Thymus (tissue), 11 donors: ENCODE measurements around the gene CDCA8. TPM values are rescaled to one million over a fixed set of nuclear protein-coding genes. Genes with fewer than 3 reads are reported as not detected.

Experiments
- DNase-seq, 9 donors: peaks; one replicate each; pipeline ENCODE4 v3.0.0-alpha.2; 2013; ENCODE audit warnings: low spot score in 9 of 9, low read depth in 6 of 9, missing footprints in 1 of 9
- H3K27ac ChIP-seq, 2 donors: one replicate each; pipeline ENCODE4 v1.5.1; 2013; ENCODE audit warnings: control low read depth in 1 of 2, low read depth in 1 of 2, low read length in 1 of 2, mild to moderate bottlenecking in 1 of 2, moderate library complexity in 1 of 2
- H3K27me3 ChIP-seq, 2 donors: one replicate each; pipeline ENCODE4 v1.5.1; 2013; ENCODE audit warnings: low read length in 1 of 2; ENCODE audit not compliant: control insufficient read depth in 2 of 2, insufficient read depth in 1 of 2
- H3K36me3 ChIP-seq, 2 donors: one replicate each; pipeline ENCODE4 v1.5.1; 2013; ENCODE audit warnings: low read length in 1 of 2, mild to moderate bottlenecking in 1 of 2, moderate library complexity in 1 of 2; ENCODE audit not compliant: control insufficient read depth in 2 of 2, insufficient read depth in 2 of 2
- H3K4me1 ChIP-seq, 2 donors: one replicate each; pipeline ENCODE4 v1.5.1; 2013; ENCODE audit warnings: low read length in 2 of 2; ENCODE audit not compliant: control insufficient read depth in 2 of 2, insufficient read depth in 2 of 2
- H3K4me3 ChIP-seq, 2 donors: one replicate each; pipeline ENCODE4 v1.5.1; 2013; ENCODE audit warnings: low read length in 2 of 2, control low read depth in 1 of 2, mild to moderate bottlenecking in 1 of 2
- H3K9me3 ChIP-seq, 2 donors: one replicate each; pipeline ENCODE4 v1.5.1; 2013; ENCODE audit warnings: low read length in 1 of 2, mild to moderate bottlenecking in 1 of 2; ENCODE audit not compliant: control insufficient read depth in 2 of 2, insufficient read depth in 1 of 2
- WGBS: extraction: QIAGEN DNeasy Blood & Tissue Kit; methylation state at CpG from one replicate; pipeline ENCODE4 v1.1.7; 2013; 5-methylcytosine and 5-hydroxymethylcytosine counted together
- polyA plus RNA-seq: library from polyadenylated mRNA; stranded (reverse); fragments of 200-250 nt; gene quantifications from one replicate; pipeline ENCODE4 v1.2.3, GENCODE V29; 2013
- total RNA-seq: library from RNA; stranded (reverse); fragments of 120-200 nt; gene quantifications from one replicate; pipeline ENCODE4 v1.2.4, GENCODE V29; 2013
- donor health status: healthy.

The CDCA8 gene
- total and polyA plus RNA-seq, 2 donors = 5.8 to 12.6 TPM

DNA sequence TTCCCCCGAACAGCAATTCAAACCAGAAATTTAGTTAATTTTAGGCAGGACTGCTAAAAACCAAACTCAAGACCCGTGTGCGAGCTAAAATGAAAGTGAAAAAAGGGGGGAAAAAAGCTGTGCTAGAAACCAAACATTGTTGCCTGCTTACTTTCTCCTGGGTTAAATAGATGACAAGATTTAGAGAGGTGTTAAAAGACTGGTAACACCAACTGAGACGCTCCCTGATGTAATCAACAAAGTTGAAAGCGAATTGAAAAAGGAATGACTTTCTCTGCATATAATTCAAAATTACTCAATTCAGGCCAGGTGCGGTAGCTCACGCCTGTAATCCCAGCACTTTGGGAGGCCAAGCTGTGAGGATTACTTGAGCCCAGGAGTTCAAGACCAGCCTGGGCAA lies 6.8 kb downstream of the CDCA8 start:
- WGBS = 98% methylated on average over 7 of the region's 7 CpGs
- Histone ChIP-seq H3K4me3 (no peak overlapping the region), H3K36me3 (peaks cover 68 to 78% of the 10 kb centered on the region in 2 donors)

DNA sequence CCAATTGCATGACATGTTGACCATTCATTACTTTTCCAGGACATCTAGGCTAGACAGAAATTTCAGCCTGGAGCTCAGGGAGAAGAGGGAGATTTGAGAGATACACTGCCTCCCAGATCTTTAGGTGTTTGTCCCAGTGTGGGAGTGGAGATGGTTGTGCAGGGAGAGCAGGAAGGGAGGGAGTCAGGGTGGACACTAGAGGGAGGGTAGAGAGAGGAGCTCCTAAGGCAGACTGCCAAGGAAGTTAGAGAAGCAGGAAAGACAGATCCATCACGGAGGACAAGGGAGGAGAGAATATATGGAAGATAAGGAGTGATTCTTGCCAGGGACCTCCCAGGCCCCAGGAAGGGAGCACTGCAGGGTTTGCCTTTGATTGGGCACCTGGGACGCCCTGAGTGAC lies 8.7 kb downstream of the CDCA8 start:
- no peaks in the 10 kb centered on the region for H3K27me3 ChIP-seq
- DNase-seq = no peak
- no peaks in the 10 kb centered on the region for H3K9me3 ChIP-seq
- 94% methylated on average over 2 of the region's 2 CpGs for WGBS
- H3K27ac ChIP-seq = no peak overlapping the region
- no peak overlapping the region for H3K4me3 ChIP-seq
- H3K4me1 ChIP-seq = no peaks in the 10 kb centered on the region
- peaks cover 69 to 82% of the 10 kb centered on the region in 2 donors for H3K36me3 ChIP-seq

More for the DNA sequence above, 6.8 kb downstream of the CDCA8 start:
- Histone ChIP-seq H3K27me3 (no peaks in the 10 kb centered on the region), H3K27ac (no peak overlapping the region), H3K4me1 (no peaks in the 10 kb centered on the region), H3K9me3 (no peaks in the 10 kb centered on the region)
- DNase-seq = no peak

DNA sequence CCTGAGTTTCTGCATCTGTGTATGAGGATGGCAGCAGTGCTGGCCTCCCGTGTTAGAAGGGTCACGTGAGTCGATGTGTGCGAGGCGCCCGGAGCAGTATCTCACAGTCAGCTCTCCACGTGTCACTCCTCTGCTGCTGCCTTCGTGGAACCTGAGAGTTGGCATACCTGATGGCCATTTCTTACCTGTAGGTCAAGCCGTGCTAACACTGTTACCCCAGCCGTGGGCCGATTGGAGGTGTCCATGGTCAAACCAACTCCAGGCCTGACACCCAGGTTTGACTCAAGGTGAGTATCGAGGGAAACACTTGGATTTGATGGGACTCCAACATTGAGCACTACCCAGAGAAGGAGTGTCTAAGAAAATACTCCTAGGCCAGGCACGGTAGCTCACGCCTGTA lies 10.7 kb downstream of the CDCA8 start:
- no peak for DNase-seq
- no peak overlapping the region for H3K27ac ChIP-seq
- H3K27me3 ChIP-seq = no peaks in the 10 kb centered on the region
- H3K4me1 ChIP-seq = no peaks in the 10 kb centered on the region
- no peak overlapping the region for H3K4me3 ChIP-seq
- WGBS = 99% methylated on average over 14 of the region's 14 CpGs
- no peaks in the 10 kb centered on the region for H3K9me3 ChIP-seq
- peaks cover 75 to 82% of the 10 kb centered on the region in 2 donors for H3K36me3 ChIP-seq

DNA sequence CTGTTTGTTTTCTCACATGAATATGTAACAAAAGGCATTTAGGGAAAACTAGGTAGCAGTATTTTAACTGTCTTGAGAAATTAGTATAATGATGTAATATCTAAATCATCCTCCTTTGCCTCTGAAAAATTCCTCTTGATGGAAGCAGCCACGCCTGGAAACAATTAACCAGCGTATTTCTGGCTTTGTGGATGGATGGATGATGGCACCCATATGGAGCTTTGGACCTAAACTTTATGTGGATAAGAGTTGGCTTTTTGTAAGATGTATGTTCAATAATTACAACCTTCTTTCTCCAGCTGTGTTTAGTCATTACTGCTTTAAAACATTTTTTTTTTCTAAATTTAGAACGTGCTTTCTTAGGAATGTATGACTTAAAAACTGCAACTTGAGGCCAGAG lies 12.7 kb downstream of the CDCA8 start:
- WGBS = 94% methylated on average over 3 of the region's 3 CpGs
- Histone ChIP-seq H3K36me3 (peaks cover 84 to 90% of the 10 kb centered on the region in 2 donors), H3K4me1 (no peaks in the 10 kb centered on the region), H3K27ac (no peak overlapping the region), H3K4me3 (no peak overlapping the region), H3K9me3 (no peaks in the 10 kb centered on the region), H3K27me3 (no peaks in the 10 kb centered on the region)
- DNase-seq = no peak

DNA sequence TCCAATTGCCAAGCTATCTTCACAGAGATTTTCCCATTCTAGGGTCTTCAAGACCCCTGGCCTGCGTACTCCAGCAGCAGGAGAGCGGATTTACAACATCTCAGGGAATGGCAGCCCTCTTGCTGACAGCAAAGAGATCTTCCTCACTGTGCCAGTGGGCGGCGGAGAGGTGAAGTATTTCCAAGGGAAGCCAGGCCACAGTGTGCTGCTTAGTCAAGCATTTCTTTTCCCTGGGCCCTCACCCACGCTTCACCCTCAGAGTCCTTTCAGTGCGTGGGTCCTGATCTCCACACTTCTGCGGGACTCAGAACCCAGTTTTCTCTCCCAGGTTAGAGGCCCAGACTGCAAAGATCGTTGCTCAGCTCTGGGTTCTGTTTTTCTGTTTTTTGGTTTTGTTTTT lies 13.1 kb downstream of the CDCA8 start:
- 97% methylated on average over 8 of the region's 8 CpGs for WGBS
- no peaks in the 10 kb centered on the region for H3K27me3 ChIP-seq
- no peak overlapping the region for H3K4me3 ChIP-seq
- no peaks in the 10 kb centered on the region for H3K4me1 ChIP-seq
- H3K9me3 ChIP-seq = no peaks in the 10 kb centered on the region
- peaks cover 83 to 92% of the 10 kb centered on the region in 2 donors for H3K36me3 ChIP-seq
- no peak for DNase-seq
- no peak overlapping the region for H3K27ac ChIP-seq

DNA sequence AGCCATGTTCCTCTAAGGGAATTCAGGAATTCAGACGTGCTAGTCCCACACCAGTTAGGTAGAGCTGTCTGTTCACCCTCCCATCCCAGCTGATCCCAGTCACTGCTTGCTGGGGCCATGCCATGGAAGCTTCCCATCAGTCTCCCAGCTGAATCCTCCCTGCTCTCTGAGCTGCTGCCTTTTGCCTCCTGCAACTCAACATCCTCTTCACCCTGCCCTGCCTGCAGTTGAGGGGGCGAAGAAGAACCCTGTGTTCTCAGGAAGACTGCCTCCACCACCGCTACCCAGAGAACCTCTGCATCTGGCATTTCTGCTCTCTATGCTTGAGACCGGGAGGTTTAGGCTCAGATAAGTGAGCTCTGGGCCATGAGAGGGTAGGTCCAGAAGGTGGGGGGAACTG lies 16.2 kb downstream of the CDCA8 start:
- no peak overlapping the region for H3K4me3 ChIP-seq
- H3K27ac ChIP-seq = no peak overlapping the region
- no peak for DNase-seq
- over 99% methylated on average over 4 of the region's 4 CpGs for WGBS
- H3K36me3 ChIP-seq = peaks cover 61 to 65% of the 10 kb centered on the region in 2 donors
- no peaks in the 10 kb centered on the region for H3K9me3 ChIP-seq
- H3K27me3 ChIP-seq = no peaks in the 10 kb centered on the region
- H3K4me1 ChIP-seq = no peaks in the 10 kb centered on the region

DNA sequence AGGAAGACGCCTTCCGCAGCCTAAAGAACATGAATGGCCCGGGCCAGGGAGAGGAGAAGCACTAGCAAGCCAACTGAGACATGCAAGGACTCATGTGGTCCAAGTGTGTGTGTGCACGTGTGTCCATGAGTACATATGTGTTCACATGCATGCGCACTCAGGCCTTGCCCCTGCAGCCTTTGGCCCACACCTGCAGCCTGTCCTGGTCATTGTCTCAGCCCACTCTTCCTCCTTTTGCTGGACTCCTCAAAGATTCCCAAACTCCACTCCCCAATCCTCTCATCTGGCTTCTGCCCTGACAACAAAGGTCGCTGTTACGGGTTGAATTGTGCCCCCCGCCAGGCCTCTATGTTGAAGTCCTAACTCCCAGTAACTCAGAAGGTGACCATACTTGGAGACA lies 21.9 kb downstream of the CDCA8 start:
- no peak overlapping the region for H3K4me3 ChIP-seq
- DNase-seq = no peak
- H3K9me3 ChIP-seq = no peaks in the 10 kb centered on the region
- peaks cover 14% of the 10 kb centered on the region in 2 donors for H3K36me3 ChIP-seq
- no peaks in the 10 kb centered on the region for H3K27me3 ChIP-seq
- H3K27ac ChIP-seq = no peak overlapping the region
- no peaks in the 10 kb centered on the region for H3K4me1 ChIP-seq
- 93% methylated on average over 8 of the region's 8 CpGs for WGBS

DNA sequence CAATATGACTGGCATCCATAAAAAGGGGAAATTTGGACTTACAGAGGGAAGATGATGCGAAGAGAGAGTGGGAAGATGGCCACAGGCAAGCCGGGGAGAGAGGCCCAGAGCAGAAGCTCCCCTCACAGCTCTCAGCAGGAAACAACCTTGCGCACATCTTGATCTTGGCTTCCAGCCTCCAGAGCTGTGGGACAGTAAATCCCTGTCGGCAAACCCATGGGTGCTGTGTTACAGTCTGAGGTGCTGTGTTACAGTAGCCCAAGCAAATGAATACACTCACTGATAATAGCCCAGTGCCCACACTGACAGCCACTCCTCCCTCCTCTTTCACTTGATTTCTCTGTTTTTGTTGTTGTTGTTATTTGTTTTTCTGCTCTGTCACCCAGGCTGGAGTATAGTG lies 22.4 kb downstream of the CDCA8 start:
- WGBS = 93% methylated on average over 4 of the region's 4 CpGs
- DNase-seq = no peak
- H3K36me3 ChIP-seq = peaks cover 9 to 10% of the 10 kb centered on the region in 2 donors
- H3K27ac ChIP-seq = no peak overlapping the region
- H3K4me1 ChIP-seq = no peaks in the 10 kb centered on the region
- no peaks in the 10 kb centered on the region for H3K9me3 ChIP-seq
- no peaks in the 10 kb centered on the region for H3K27me3 ChIP-seq
- H3K4me3 ChIP-seq = no peak overlapping the region

DNA sequence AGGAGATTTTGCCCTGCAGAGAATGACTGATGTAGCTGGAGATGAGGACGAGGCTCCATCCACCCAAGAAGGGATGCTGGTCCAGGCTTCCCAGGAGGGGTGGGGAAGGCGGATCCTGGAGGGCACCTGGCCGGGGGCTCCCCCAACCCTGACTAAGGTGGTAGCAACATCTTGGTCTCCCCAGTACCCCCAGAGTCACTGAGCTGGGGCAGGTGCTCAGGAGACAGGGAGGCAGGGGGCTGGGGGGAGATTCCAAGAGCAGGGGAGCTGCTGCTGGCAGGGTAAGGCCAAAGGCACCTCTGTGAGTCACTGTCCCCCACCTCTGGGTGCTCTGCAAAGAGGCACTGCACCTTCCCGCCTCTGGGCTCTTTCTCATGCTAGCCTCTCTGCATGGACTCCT lies 24.0 kb downstream of the CDCA8 start:
- Histone ChIP-seq H3K4me3 (no peak overlapping the region), H3K27me3 (no peaks in the 10 kb centered on the region), H3K4me1 (no peaks in the 10 kb centered on the region), H3K27ac (no peak overlapping the region), H3K9me3 (no peaks in the 10 kb centered on the region), H3K36me3 (no peaks in the 10 kb centered on the region)
- 94% methylated on average over 4 of the region's 4 CpGs for WGBS
- no peak for DNase-seq

DNA sequence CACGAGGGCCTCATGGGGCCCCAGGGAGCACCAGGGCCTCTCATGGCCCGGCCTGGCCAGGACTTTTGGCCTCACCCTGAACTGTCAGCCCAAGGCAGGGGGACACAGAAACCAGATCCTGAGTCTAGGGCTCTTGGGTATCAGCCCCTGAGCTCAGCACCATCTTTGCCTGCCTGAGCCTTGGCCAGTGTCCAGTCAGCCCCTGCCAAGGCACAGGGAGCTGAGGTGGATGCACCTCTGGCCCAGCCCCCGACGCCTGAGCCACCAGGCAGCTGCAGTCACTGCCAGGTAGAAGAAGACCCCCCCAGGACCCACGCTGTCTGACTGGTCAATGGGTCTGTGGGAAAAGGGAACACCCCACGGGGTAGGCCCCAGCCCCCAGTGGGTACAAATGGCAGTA lies 25.3 kb downstream of the CDCA8 start:
- WGBS = 88% methylated on average over 6 of the region's 6 CpGs

More for the DNA sequence above, 25.3 kb downstream of the CDCA8 start:
- no peaks in the 10 kb centered on the region for H3K36me3 ChIP-seq
- H3K27ac ChIP-seq = no peak overlapping the region
- H3K27me3 ChIP-seq = peaks cover 0 to 2% of the 10 kb centered on the region in 2 donors
- no peak for DNase-seq
- no peak overlapping the region for H3K4me3 ChIP-seq
- no peaks in the 10 kb centered on the region for H3K4me1 ChIP-seq
- H3K9me3 ChIP-seq = no peaks in the 10 kb centered on the region
